Left lung (tissue), 10 donors: ENCODE data around the gene PACS2. TPM values are rescaled to one million over a fixed set of nuclear protein-coding genes. Genes with fewer than 3 reads are reported as not detected.

ENCODE experiments used
- ATAC-seq: fragments of 200-7000 bp; cut with Tn5 transposase; one replicate; pipeline ENCODE4 v1.9.1; 2020; ENCODE audit warnings: moderate library complexity
- DNase-seq, 4 donors: peaks; one replicate each; pipeline ENCODE4 v3.0.0-alpha.2; 2013 to 2020
- H3K27ac ChIP-seq, 2 donors: fragments of 200-600 bp; sonication (generic) in 1 of 2; one replicate each; pipeline versions ENCODE4 v1.5.0 to v1.8.0; 2020 to 2021
- H3K27me3 ChIP-seq, 2 donors: fragments of 200-600 bp; sonication (generic) in 1 of 2; one replicate each; pipeline versions ENCODE4 v1.5.0 to v1.8.0; 2020 to 2021
- H3K36me3 ChIP-seq, 2 donors: fragments of 200-600 bp; sonication (generic) in 1 of 2; one replicate each; pipeline versions ENCODE4 v1.5.0 to v1.8.0; 2020 to 2021
- H3K4me1 ChIP-seq, 2 donors: fragments of 200-600 bp; one replicate each; pipeline ENCODE4 v1.8.0; 2021
- H3K4me3 ChIP-seq, 2 donors: fragments of 200-600 bp; sonication (generic) in 1 of 2; one replicate each; pipeline versions ENCODE4 v1.5.0 to v1.8.0; 2020 to 2021; ENCODE audit warnings: mild to moderate bottlenecking in 1 of 2
- H3K9me3 ChIP-seq, 2 donors: fragments of 200-600 bp; sonication (generic) in 1 of 2; one replicate each; pipeline versions ENCODE4 v1.5.0 to v1.8.0; 2020 to 2021
- CTCF ChIP-seq, 2 donors: fragments of 200-600 bp; sonication (generic) in 1 of 2; IDR thresholded peaks; one replicate each; pipeline versions ENCODE4 v1.5.0 to v1.8.0; 2021; ENCODE audit warnings: antibody characterized with exemption in 2 of 2
- intact Hi-C, 2 donors: fragments of 100-400 bp; cut with DNase I; formaldehyde crosslinking; loops; one replicate each; pipeline versions ENCODE4 v1.11.2 to v1.14.2; 2022
- polyA plus RNA-seq, 6 donors: library from polyadenylated mRNA; unstranded; fragments of 120-200 nt; gene quantifications; one replicate each; pipeline ENCODE4 v1.2.1, GENCODE V29; 2013; ENCODE audit not compliant: insufficient read length in 6 of 6
- total RNA-seq, 2 donors: library from RNA; stranded (reverse); fragmentation: NEBNext Ultra II Directional; extraction: Animal tissue kit (Norgen Biotek cat#: 25700); gene quantifications; one replicate each; pipeline ENCODE4 v1.2.1, GENCODE V29; 2021
- donor health status: DM: no; HTN: yes; CAD: no.
- donor health status: DM: no; HTN: no; CAD: no.

The PACS2 gene
- total and polyA plus RNA-seq, 8 donors, result 64.6 to 99.3 (median 75.4) TPM

GRCh38 chr14:105411985-105412770 lies 97.6 kb downstream of the PACS2 start:
- Histone ChIP-seq H3K9me3 (no peaks in the 10 kb centered on the region), H3K27me3 (peaks cover 14 to 61% of the 10 kb centered on the region in 2 donors), H3K27ac (no peak overlapping the region), H3K36me3 (no peaks in the 10 kb centered on the region), H3K4me3 (no peak overlapping the region), H3K4me1 (peaks cover 4 to 29% of the 10 kb centered on the region in 2 donors)
- intact Hi-C loops, result no loop called here
- TF ChIP-seq CTCF (IDR thresholded peaks at IDR 0.05), result no peak
- ATAC-seq, result no peak
- peak in 1 of 4 donors; percentile 60 for DNase-seq

- no peak for TF ChIP-seq CTCF (IDR thresholded peaks at IDR 0.05)
- Histone ChIP-seq H3K27ac (no peak overlapping the region), H3K27me3 (peaks cover 14 to 61% of the 10 kb centered on the region in 2 donors), H3K4me3 (no peak overlapping the region), H3K9me3 (no peaks in the 10 kb centered on the region), H3K4me1 (peaks cover 4 to 29% of the 10 kb centered on the region in 2 donors), H3K36me3 (no peaks in the 10 kb centered on the region)
- intact Hi-C loops, result no loop called here
- ATAC-seq (no peak), DNase-seq (peak in 1 of 4 donors; percentile 40)
Measured at GRCh38 chr14:105412771-105413543, 98.4 kb downstream of the PACS2 start.

GRCh38 chr14:105413544-105413886 lies 99.0 kb downstream of the PACS2 start:
- Histone ChIP-seq H3K4me3 (no peak overlapping the region), H3K36me3 (no peaks in the 10 kb centered on the region), H3K9me3 (no peaks in the 10 kb centered on the region), H3K27me3 (peaks cover 14 to 61% of the 10 kb centered on the region in 2 donors), H3K27ac (no peak overlapping the region), H3K4me1 (peaks cover 4 to 29% of the 10 kb centered on the region in 2 donors)
- intact Hi-C loops, result no loop called here
- ATAC-seq (no peak), DNase-seq (peak in 1 of 4 donors; percentile 23)
- TF ChIP-seq CTCF (IDR thresholded peaks at IDR 0.05), result no peak

GRCh38 chr14:105414456-105415371 lies 100.2 kb downstream of the PACS2 start:
- intact Hi-C loops, result no loop called here
- peak in 3 of 4 donors; percentile 54 to 89 (median 67) for DNase-seq
- H3K4me1 ChIP-seq, result peaks cover 9 to 36% of the 10 kb centered on the region in 2 donors
- ATAC-seq, result peak; percentile 80
- peak overlapping the region in 1 of 2 donors; percentile 37 for H3K27ac ChIP-seq
- H3K27me3 ChIP-seq, result peaks cover 14 to 56% of the 10 kb centered on the region in 2 donors
- TF ChIP-seq CTCF (IDR thresholded peaks at IDR 0.05), result peak; percentile 75 to 81
- H3K36me3 ChIP-seq, result no peaks in the 10 kb centered on the region
- no peaks in the 10 kb centered on the region for H3K9me3 ChIP-seq
- peak overlapping the region; percentile 37 to 50 for H3K4me3 ChIP-seq
